Endothelial cell of umbilical vein (primary cell): ENCODE measurements around the gene CIPC.

ENCODE experiments used
- CTCF ChIP-seq, 2 donors: IDR thresholded peaks; 1 replicate in 1 of 2; 2 replicates in 1 of 2; pipeline ENCODE4 v1.5.1; 2011; ENCODE audit warnings: low read length in 2 of 2, mild to moderate bottlenecking in 2 of 2, moderate library complexity in 2 of 2, control low read depth in 1 of 2, inconsistent platforms in 1 of 2, low read depth in 1 of 2; ENCODE audit not compliant: insufficient read depth in 1 of 2; ENCODE audit errors: extremely low read depth in 1 of 2
- EZH2 ChIP-seq: IDR thresholded peaks from 2 replicates; pipeline ENCODE4 v1.6.1; 2012; ENCODE audit warnings: borderline replicate concordance, low read depth, mild to moderate bottlenecking, moderate library complexity, low read length, inconsistent platforms; ENCODE audit not compliant: severe bottlenecking
- GATA2 ChIP-seq: IDR thresholded peaks from 2 replicates; pipeline ENCODE4 v1.7.0; 2011; ENCODE audit warnings: low read depth, mild to moderate bottlenecking, moderate library complexity, mixed read lengths, low read length; ENCODE audit not compliant: insufficient read length, insufficient read depth
- POLR2A ChIP-seq: IDR thresholded peaks from 2 replicates; pipeline ENCODE4 v1.6.1; 2012; ENCODE audit warnings: low read depth, mild to moderate bottlenecking, control low read depth, low read length

- TF ChIP-seq POLR2A (no peak), CTCF (IDR thresholded peaks at IDR 0.05; ENCODE audit: extremely low read depth in 1 of 2, insufficient read depth in 1 of 2, low read depth in 1 of 2, low read length in 2 of 2) (no peak), EZH2 (no peak), GATA2 (no peak)
Observed at GRCh38 chr14:77130386-77130785, 32.3 kb downstream of the CIPC start.
